Thoracic aorta (tissue), 2 donors: ENCODE measurements around the gene MOCS3. TPM values are rescaled to one million over a fixed set of nuclear protein-coding genes. Genes with fewer than 3 reads are reported as not detected.

Source experiments
- ATAC-seq: fragments of 150-250 bp; one replicate; pipeline ENCODE4 v1.8.0; 2017; ENCODE audit warnings: low read depth; ENCODE audit not compliant: insufficient number of reproducible peaks, low FRiP score
- DNase-seq: peaks from one replicate; pipeline ENCODE4 v3.0.0-alpha.2; 2020; ENCODE audit warnings: low spot score
- H3K27ac ChIP-seq, 2 donors: fragments of 200-600 bp; sonication (generic); 1 replicate in 1 of 2; 2 replicates in 1 of 2; pipeline ENCODE4 v1.5.1; 2016; ENCODE audit warnings: mild to moderate bottlenecking in 2 of 2, moderate library complexity in 2 of 2
- H3K27me3 ChIP-seq: fragments of 200-600 bp; sonication (generic); replicated peaks from 2 replicates; pipeline ENCODE4 v1.6.0; 2016; ENCODE audit warnings: mild to moderate bottlenecking; ENCODE audit not compliant: insufficient read depth
- H3K36me3 ChIP-seq: fragments of 200-600 bp; sonication (generic); one replicate; pipeline ENCODE4 v1.5.1; 2016
- H3K4me1 ChIP-seq, 2 donors: fragments of 200-600 bp; sonication (generic); 1 replicate in 1 of 2; 2 replicates in 1 of 2; pipeline versions ENCODE4 v1.5.1 to v1.6.0; 2016; ENCODE audit warnings: low read depth in 2 of 2, mild to moderate bottlenecking in 1 of 2; ENCODE audit not compliant: control insufficient read depth in 1 of 2
- H3K4me3 ChIP-seq: fragments of 200-600 bp; sonication (generic); 2 replicates; pipeline ENCODE4 v1.5.1; 2016; ENCODE audit warnings: mild to moderate bottlenecking
- H3K9me3 ChIP-seq: fragments of 200-600 bp; sonication (generic); 2 replicates; pipeline ENCODE4 v1.5.1; 2016
- total RNA-seq, 2 donors: library from RNA; depleted of rRNA; stranded (reverse); fragments of >200 nt; gene quantifications; one replicate each; pipeline versions ENCODE4 v1.1.0 to v1.2.3, GENCODE V29; 2016
- TF ChIP-seq, protein P1 (sequence below): fragments of 200-600 bp; sonication (generic); IDR thresholded peaks from one replicate; pipeline ENCODE4 v1.5.1; 2019; ENCODE audit warnings: antibody characterized with exemption

MOCS3 gene
- total RNA-seq, 2 donors from 2014 or later, result 4.2 to 5.3 TPM

DNA sequence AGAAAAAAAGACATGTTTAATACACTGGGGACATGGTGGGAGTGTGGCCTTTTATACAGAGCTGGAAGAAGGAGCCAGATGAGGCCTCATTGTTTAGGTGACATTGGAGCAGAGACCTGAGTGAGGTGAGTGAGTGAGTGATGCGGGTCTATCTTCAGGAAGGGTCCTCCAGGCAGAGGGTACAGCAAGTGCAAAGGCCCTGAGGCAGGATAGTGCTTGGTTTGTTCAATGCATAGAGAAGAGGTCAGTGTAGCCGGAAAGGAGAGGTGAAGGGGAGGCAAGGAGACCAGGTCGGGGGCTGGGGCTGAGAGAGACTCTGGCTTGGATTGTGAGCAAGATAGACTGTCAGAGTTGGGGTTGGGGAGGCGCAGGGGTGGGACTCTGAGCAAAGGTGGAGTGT is 40.7 kb downstream of the MOCS3 start:
- no peak overlapping the region for H3K4me3 ChIP-seq

DNA sequence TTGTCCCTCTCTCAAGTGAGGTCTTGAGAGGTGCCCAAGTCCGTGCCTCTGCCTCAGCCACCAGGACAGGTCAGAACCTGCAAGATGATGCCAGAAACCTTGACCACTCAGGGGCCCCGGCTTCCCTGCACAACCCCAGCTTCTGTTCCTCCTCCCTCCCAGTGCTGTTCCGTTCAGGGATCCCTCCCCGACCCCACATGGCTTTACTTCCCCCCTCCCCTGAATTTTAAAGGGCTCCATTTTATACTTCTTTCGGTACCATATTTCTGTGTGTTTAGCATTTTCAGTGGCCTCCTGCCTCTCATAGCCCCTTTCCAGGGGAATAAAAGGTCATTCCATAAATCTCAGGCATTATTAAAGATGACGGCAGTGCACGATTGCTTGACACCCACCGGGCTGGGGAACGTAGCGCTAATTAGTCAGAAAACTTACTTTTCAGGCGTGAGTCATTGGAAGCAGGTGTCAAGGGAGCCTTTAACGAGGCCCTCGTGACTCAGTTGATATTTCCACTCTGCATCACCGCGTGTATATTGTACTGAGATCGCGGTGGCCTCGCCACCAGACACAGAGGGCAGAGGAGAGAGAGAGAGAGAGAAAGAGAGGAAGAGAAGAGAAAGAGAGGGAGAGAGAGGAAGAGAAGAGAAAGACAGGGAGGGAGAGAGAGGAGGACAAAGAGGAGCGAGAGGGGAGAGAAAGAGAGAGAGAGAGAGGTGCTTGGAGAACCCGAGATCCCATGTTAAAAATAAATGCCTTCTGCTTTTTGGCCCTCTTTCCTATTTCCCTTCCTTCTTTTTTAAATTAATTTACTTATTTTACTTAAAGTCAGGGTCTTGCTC is 43.0 kb downstream of the MOCS3 start:
- TF ChIP-seq, protein P1, sequence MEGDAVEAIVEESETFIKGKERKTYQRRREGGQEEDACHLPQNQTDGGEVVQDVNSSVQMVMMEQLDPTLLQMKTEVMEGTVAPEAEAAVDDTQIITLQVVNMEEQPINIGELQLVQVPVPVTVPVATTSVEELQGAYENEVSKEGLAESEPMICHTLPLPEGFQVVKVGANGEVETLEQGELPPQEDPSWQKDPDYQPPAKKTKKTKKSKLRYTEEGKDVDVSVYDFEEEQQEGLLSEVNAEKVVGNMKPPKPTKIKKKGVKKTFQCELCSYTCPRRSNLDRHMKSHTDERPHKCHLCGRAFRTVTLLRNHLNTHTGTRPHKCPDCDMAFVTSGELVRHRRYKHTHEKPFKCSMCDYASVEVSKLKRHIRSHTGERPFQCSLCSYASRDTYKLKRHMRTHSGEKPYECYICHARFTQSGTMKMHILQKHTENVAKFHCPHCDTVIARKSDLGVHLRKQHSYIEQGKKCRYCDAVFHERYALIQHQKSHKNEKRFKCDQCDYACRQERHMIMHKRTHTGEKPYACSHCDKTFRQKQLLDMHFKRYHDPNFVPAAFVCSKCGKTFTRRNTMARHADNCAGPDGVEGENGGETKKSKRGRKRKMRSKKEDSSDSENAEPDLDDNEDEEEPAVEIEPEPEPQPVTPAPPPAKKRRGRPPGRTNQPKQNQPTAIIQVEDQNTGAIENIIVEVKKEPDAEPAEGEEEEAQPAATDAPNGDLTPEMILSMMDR, result no peak
- DNase-seq (no peak), ATAC-seq (no peak)
- Histone ChIP-seq H3K9me3 (no peaks in the 10 kb centered on the region), H3K27ac (no peak overlapping the region), H3K27me3 (no peaks in the 10 kb centered on the region), H3K4me1 (no peaks in the 10 kb centered on the region), H3K36me3 (no peaks in the 10 kb centered on the region), H3K4me3 (no peak overlapping the region)

More for the DNA sequence above, 40.7 kb downstream of the MOCS3 start:
- Histone ChIP-seq H3K36me3 (no peaks in the 10 kb centered on the region), H3K27me3 (no peaks in the 10 kb centered on the region), H3K4me1 (no peaks in the 10 kb centered on the region), H3K27ac (no peak overlapping the region), H3K9me3 (no peaks in the 10 kb centered on the region)
- ATAC-seq (no peak), DNase-seq (no peak)
- TF ChIP-seq, protein P1, result no peak

GRCh38 chr20:51002633-51003032 is 44.0 kb downstream of the MOCS3 start:
- DNase-seq, result no peak
- Histone ChIP-seq H3K4me1 (no peaks in the 10 kb centered on the region), H3K27me3 (no peaks in the 10 kb centered on the region)

GRCh38 chr20:51003753-51004152 is 45.1 kb downstream of the MOCS3 start:
- H3K27ac ChIP-seq, result no peak overlapping the region
- TF ChIP-seq, protein P1, result no peak
- ATAC-seq, result no peak

More at GRCh38 chr20:51002633-51003032, 44.0 kb downstream of the MOCS3 start:
- TF ChIP-seq, protein P1, result no peak
- Histone ChIP-seq H3K9me3 (no peaks in the 10 kb centered on the region), H3K4me3 (no peak overlapping the region), H3K36me3 (no peaks in the 10 kb centered on the region), H3K27ac (no peak overlapping the region)
- ATAC-seq, result no peak

DNA sequence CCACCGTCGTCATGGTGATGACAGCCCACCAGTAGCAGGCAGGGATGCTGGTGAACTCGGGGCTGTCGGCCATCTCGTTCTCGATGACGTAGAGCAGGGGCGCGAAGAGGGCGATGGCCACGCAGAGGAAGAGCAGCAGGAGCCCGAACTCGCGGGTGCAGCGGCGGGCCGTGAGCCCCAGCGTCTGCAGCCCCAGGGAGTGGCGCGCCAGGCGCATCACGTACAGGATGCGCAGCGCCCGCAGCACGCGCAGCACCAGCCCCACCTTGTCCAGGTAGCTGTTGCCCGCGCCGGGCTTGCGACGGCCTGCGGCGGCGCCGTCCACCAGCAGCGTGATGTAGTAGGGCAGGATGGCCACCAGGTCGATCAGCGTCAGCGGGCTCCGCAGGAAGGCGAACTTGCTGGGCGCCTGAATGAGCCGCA is 45.7 kb downstream of the MOCS3 start:
- H3K36me3 ChIP-seq, result no peaks in the 10 kb centered on the region
- H3K27me3 ChIP-seq, result no peaks in the 10 kb centered on the region
- no peak overlapping the region for H3K4me3 ChIP-seq
- TF ChIP-seq, protein P1, result no peak
- no peak overlapping the region for H3K27ac ChIP-seq
- H3K4me1 ChIP-seq, result no peaks in the 10 kb centered on the region
- DNase-seq, result no peak
- no peaks in the 10 kb centered on the region for H3K9me3 ChIP-seq
- no peak for ATAC-seq

More at GRCh38 chr20:51003753-51004152, 45.1 kb downstream of the MOCS3 start:
- Histone ChIP-seq H3K9me3 (no peaks in the 10 kb centered on the region), H3K36me3 (no peaks in the 10 kb centered on the region), H3K4me1 (no peaks in the 10 kb centered on the region), H3K4me3 (no peak overlapping the region), H3K27me3 (no peaks in the 10 kb centered on the region)
- DNase-seq, result no peak
